CMK (cell line): ENCODE measurements around the gene HCST.

Experiments
- DNase-seq: peaks from one replicate; pipeline ENCODE4 v3.0.0-alpha.2; 2010; ENCODE audit warnings: low read depth

The HCST gene

DNA sequence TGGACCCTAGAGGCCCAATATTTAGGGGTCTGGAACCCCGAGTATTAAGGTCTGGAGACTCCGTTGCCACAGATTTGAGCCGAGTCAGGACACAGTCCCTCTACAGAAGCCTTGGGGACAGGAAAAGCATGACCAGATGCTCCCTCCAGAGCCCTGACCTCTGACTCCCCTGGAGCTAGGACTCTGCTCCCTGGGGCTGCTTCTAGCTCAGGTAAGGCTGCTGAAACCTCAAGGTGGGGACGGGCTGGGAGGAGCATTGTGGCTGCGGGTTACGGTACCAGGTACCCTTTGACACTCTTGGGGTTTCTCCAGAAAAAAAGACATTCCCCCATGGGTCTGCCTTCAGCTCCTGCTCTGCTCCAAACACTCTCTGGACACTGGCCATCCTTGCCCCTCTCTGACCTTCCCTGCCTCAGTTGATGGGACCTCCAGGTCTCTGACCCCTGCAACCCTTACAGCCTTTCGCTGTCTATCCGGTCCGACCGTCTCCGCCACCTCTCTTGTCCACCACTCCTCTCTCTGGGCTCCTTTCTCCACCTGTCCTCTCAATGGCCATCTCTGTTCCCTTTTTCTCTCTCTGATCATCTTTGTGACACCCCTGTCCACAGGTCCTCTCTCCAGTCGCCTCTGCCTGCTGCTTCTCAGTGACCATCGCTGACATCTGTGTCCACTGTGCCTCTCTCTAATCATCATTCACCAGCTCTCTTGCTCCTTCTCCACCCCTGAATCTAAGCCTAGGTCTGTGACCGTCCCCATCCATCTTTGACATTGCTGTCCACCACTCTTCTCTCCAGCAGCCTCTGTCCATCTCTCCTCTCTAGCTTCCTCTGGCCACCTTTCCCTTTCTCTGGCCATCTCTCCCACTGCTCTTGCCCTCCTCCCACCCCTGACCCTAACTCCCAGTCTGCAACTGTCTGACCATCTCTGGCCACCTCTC, 35.3 kb downstream of the HCST start:
- no peak for DNase-seq

DNA sequence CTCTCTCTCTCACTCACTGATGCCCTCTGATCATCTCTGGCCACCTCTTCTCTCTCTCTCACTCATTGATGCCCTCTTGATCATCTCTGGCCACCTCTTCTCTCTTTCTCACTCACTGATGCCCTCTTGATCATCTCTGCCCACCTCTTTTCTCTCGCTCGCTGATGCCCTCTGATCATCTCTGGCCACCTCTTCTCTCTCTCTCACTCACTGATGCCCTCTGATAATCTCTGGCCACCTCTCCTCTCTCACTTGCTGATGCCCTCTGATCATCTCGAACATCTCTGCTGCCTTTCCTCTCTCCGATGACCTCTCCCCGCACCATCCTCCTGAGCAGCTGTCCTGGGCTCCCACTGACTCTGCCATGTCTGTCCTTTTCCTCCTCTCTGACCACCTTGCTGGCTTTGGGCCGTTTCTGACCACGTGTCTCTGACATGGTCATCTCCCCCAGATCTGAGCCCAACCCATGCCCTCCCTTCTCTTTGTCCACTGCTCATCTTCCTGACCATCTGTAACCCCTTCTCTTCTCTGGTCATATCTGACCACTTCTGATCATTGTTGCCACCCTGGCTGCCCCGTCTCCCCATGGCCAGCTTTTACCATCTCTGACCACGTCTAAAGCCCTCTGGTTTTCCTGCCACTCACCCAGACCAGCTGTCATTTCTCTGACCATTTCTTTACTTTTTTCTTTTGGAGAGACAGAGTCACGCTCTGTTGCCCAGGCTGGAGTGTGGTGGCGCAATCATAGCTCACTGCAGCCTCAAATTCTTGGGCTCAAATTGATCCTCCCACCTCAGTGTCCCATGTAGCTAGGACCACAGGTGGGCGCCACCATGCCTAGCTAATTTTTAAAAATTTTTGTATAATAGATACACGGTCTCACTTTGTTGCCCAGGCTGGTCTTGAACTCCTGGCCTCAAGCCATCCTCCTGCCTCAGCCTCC, 36.2 kb downstream of the HCST start:
- DNase-seq = no peak

DNA sequence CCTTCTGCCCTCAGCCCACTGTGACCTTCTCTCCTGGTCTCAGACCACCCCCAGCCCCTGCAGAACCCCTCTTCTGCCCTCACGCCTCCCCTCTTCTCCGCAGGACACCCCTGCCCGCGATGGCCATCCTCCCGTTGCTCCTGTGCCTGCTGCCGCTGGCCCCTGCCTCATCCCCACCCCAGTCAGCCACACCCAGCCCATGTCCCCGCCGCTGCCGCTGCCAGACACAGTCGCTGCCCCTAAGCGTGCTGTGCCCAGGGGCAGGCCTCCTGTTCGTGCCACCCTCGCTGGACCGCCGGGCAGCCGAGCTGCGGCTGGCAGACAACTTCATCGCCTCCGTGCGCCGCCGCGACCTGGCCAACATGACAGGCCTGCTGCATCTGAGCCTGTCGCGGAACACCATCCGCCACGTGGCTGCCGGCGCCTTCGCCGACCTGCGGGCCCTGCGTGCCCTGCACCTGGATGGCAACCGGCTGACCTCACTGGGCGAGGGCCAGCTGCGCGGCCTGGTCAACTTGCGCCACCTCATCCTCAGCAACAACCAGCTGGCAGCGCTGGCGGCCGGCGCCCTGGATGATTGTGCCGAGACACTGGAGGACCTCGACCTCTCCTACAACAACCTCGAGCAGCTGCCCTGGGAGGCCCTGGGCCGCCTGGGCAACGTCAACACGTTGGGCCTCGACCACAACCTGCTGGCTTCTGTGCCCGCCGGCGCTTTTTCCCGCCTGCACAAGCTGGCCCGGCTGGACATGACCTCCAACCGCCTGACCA, 37.2 kb downstream of the HCST start:
- DNase-seq = no peak

DNA sequence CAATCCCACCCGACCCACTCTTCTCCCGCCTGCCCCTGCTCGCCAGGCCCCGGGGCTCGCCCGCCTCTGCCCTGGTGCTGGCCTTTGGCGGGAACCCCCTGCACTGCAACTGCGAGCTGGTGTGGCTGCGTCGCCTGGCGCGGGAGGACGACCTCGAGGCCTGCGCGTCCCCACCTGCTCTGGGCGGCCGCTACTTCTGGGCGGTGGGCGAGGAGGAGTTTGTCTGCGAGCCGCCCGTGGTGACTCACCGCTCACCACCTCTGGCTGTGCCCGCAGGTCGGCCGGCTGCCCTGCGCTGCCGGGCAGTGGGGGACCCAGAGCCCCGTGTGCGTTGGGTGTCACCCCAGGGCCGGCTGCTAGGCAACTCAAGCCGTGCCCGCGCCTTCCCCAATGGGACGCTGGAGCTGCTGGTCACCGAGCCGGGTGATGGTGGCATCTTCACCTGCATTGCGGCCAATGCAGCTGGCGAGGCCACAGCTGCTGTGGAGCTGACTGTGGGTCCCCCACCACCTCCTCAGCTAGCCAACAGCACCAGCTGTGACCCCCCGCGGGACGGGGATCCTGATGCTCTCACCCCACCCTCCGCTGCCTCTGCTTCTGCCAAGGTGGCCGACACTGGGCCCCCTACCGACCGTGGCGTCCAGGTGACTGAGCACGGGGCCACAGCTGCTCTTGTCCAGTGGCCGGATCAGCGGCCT, 37.9 kb downstream of the HCST start:
- no peak for DNase-seq

DNA sequence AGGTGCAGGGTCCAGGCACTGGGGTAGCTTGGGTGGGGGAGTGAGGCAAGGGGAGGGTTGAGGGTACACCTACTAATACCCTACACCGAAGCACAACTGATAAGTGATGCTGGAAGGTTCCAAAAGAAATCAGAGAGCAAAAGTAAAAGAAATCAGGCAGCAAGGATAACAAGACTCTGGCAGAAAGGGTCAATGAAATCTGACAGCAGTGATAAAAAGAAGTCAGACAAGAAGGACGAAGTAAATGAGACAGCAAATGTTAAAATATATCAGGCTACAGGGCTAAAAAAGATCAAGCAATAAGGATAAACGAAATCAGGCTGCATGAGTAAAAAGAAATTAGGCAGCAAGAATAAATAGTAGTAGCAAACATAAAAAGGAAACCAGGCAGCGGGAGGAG, 38.5 kb downstream of the HCST start:
- DNase-seq = no peak

DNA sequence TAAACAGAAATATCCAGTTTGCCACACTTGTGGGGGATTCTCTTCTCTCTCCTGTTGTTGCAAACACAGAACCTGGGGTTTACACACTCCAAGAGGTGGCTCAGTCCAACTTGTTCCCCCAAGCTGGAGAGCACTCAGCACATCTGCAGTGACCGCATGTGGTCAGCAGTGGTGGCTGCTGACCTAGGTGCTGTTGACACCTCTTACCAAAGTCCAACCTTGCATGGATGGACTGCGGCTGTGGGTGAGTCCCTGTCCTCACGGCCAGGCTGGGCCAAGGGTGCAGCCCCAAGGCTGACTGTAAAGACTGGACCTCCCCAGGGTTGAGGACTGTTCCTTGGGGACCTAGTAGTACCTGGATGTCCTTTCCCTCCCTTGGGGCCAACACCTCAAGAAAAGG, 39.9 kb downstream of the HCST start:
- no peak for DNase-seq

DNA sequence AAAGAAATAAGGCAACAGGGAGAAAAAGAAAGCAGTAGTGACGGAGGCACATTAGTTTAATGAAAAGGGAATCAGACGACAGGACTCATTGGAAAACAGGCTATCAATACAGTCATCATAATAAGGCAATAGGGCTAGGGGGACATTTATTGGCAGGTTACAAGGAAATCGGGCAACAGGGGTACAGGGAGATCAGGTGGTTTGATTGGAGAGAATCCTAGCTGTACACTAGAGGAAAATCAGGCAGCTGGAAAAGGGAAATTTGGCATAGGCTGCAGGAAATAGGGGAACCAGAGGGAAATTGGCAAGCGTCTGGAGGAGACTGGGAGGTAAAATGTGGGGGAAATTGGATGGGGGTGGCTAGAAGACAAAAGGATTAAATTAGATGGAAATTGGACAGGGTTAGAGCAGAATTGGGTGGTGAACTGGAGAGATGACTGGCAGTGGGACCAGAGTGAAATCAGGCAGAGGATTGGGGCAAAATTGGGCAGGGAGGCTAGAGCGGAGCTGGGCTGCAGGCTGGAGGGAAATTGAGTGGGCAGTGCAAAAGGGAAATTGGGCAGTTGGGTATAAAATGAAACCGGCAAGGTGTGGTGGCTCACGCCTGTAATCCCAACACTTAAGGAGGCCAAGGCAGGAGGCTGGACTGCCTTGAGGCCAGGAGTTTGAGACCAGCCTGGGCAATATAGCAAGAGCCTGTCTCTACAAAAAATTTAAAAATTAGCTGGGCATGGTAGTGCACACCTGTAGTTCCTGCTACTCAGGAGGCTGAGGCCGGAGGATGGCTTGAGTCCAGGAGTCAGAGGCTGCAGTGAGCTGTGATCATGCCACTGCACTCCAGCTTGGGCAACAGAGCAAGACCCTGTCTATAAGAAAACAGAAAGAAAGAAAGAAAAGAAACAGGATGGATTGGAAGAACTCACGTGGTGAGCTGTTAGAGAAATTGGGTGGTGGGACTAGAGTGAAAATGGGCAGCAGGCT, 41.3 kb downstream of the HCST start:
- DNase-seq = no peak

DNA sequence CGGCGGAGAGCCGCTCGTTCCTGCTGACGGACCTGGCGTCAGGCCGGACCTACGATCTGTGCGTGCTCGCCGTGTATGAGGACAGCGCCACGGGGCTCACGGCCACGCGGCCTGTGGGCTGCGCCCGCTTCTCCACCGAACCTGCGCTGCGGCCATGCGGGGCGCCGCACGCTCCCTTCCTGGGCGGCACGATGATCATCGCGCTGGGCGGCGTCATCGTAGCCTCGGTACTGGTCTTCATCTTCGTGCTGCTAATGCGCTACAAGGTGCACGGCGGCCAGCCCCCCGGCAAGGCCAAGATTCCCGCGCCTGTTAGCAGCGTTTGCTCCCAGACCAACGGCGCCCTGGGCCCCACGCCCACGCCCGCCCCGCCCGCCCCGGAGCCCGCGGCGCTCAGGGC, 42.2 kb downstream of the HCST start:
- no peak for DNase-seq

DNA sequence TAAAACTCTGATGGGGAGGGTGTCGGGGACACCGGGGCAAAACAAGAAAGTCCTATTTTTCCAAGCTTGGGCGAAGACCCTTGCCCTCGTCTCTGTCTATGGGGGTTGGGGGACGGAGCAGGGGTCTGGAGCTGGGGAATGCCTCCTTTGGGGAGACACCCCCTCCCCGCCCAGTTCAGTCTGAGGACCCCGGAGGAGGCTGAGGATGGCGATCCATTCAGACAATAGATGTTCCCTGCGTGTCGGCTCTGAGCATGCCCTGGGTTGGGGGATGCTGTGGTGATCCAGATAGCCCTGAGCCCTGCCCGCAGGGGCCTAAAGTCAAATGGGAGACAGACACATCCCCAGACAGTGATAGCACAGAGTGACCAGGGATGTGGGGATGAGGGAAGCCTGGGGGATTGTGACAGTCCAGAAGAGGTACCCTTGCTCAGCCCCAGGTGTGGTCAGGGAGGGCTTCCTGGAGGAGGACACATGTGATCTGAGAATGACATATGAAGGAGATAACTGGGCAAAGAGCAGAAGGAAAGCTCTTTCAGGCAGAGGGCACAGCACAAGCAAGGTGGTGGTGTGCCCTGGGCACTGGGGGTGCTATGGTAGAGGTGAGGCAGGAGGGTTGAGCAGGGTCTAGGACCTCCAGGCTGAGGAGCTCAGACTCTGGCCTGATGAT, 42.9 kb downstream of the HCST start:
- DNase-seq = no peak

DNA sequence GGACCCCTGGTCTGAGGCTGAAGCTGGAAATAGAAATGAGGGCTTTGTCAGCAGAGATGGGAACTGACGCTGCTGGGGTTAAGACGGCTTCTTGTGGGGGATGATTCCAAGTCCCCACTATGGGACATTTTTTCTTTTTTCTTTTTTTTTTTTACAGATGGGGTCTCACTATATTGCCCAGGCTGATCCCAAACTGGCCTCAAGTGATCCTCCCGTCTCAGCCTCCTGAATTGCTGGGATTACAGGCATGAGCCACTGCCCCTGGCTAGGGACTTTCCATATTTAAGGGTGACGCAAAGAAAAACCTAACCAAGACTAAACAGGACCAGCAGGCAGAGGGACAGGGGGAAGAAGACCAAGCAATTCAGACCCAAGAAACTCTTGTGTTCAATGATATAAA, 43.9 kb downstream of the HCST start:
- no peak for DNase-seq

DNA sequence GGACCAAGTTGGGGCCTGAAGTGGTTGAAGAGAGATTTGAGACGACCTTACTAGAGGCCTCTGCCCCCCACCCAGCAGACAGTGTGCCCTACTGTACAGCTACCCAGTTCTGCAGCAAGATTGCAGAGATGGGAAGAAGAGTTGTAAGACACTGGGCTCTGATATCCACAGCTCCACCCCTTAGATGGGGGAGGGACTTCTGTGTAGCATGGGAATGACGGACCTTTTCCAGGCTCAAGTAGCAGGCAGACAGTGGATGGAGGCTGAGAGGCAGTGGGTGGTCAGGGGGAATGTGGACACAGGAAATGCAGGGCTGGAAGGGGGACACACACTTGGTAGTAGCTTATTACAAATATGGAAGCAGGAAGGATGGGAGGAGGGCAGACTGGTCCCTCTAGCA, 46.8 kb downstream of the HCST start:
- DNase-seq = no peak
